ENCODE measurements around the gene TMEM132C. TPM values are rescaled to one million over a fixed set of nuclear protein-coding genes. Genes with fewer than 3 reads are reported as not detected.

The TMEM132C gene
- total and polyA plus RNA-seq, 2 experiments from 2014 or later = not detected

DNA sequence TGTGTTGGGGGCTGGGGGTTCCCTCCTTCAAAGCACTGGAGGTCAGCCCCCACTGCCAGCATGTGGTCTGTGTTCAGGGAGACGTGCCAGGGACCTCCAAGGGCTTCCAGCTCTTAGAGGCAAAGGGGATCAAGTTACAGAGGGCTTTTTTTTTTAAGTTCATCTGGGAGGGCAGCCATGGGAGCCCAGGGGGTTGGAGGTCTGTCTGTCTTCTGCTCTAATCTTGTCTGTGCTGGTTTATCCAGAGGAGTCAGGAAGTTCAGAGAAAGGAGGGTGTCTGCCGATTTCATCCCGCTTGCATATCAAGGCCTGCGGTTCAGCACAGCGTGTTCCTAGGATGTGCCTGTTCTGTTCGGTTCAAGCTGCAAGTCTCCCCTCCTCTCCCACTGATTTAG is 72.2 kb downstream of the TMEM132C start:
- Histone ChIP-seq H3K4me2 (no peak overlapping the region), H3K27ac (ENCODE audit: low read depth) (no peak overlapping the region), H3F3A (replicated peaks; ENCODE audit: low read depth) (no peaks in the 10 kb centered on the region), H2AFZ (no peak overlapping the region), H3K79me2 (replicated peaks; ENCODE audit: insufficient read depth) (no peaks in the 10 kb centered on the region), H3K36me3 (ENCODE audit: insufficient read depth) (no peaks in the 10 kb centered on the region; the same call in 1 of the 2 replicates), H3K4me1 (ENCODE audit: insufficient read depth) (no peaks in the 10 kb centered on the region), H3K9me2 (ENCODE audit: insufficient read depth) (no peaks in the 10 kb centered on the region), H3K4me3 (no peak overlapping the region), H3K27me3 (ENCODE audit: insufficient read depth) (no peaks in the 10 kb centered on the region), H4K20me1 (replicated peaks; ENCODE audit: insufficient read depth) (no peaks in the 10 kb centered on the region)
- Mint-ChIP-seq H3K4me3 (no peak overlapping the region), H3K27ac (no peak overlapping the region), H3K4me1 (no peaks in the 10 kb centered on the region), H3K36me3 (ENCODE audit: low read depth) (peaks cover 40% of the 10 kb centered on the region), H3K9me3 (peaks cover 7% of the 10 kb centered on the region), H3K27me3 (ENCODE audit: insufficient read depth, low read depth, poor library complexity) (no peaks in the 10 kb centered on the region)
- TF ChIP-seq ZNF114 (CRISPR knock-in tag; IDR thresholded peaks at IDR 0.05) (no peak), CREB1 (CRISPR knock-in tag; IDR thresholded peaks at IDR 0.05; ENCODE audit: low read depth) (no peak), EZH2 (IDR thresholded peaks at IDR 0.05; ENCODE audit: low read depth, unreplicated experiment) (no peak), POLR2AphosphoS5 (IDR thresholded peaks at IDR 0.05; ENCODE audit: low read depth) (no peak), NANOG (IDR thresholded peaks at IDR 0.05; ENCODE audit: borderline replicate concordance) (no peak), EZH2phosphoT487 (IDR thresholded peaks at IDR 0.05; ENCODE audit: unreplicated experiment) (no peak)
- TF ChIP-seq, protein P1, sequence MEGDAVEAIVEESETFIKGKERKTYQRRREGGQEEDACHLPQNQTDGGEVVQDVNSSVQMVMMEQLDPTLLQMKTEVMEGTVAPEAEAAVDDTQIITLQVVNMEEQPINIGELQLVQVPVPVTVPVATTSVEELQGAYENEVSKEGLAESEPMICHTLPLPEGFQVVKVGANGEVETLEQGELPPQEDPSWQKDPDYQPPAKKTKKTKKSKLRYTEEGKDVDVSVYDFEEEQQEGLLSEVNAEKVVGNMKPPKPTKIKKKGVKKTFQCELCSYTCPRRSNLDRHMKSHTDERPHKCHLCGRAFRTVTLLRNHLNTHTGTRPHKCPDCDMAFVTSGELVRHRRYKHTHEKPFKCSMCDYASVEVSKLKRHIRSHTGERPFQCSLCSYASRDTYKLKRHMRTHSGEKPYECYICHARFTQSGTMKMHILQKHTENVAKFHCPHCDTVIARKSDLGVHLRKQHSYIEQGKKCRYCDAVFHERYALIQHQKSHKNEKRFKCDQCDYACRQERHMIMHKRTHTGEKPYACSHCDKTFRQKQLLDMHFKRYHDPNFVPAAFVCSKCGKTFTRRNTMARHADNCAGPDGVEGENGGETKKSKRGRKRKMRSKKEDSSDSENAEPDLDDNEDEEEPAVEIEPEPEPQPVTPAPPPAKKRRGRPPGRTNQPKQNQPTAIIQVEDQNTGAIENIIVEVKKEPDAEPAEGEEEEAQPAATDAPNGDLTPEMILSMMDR (conservative IDR thresholded peaks at IDR 0.05; ENCODE audit: low read depth in 2 of 2) = no peak
- TF ChIP-seq, protein P2, sequence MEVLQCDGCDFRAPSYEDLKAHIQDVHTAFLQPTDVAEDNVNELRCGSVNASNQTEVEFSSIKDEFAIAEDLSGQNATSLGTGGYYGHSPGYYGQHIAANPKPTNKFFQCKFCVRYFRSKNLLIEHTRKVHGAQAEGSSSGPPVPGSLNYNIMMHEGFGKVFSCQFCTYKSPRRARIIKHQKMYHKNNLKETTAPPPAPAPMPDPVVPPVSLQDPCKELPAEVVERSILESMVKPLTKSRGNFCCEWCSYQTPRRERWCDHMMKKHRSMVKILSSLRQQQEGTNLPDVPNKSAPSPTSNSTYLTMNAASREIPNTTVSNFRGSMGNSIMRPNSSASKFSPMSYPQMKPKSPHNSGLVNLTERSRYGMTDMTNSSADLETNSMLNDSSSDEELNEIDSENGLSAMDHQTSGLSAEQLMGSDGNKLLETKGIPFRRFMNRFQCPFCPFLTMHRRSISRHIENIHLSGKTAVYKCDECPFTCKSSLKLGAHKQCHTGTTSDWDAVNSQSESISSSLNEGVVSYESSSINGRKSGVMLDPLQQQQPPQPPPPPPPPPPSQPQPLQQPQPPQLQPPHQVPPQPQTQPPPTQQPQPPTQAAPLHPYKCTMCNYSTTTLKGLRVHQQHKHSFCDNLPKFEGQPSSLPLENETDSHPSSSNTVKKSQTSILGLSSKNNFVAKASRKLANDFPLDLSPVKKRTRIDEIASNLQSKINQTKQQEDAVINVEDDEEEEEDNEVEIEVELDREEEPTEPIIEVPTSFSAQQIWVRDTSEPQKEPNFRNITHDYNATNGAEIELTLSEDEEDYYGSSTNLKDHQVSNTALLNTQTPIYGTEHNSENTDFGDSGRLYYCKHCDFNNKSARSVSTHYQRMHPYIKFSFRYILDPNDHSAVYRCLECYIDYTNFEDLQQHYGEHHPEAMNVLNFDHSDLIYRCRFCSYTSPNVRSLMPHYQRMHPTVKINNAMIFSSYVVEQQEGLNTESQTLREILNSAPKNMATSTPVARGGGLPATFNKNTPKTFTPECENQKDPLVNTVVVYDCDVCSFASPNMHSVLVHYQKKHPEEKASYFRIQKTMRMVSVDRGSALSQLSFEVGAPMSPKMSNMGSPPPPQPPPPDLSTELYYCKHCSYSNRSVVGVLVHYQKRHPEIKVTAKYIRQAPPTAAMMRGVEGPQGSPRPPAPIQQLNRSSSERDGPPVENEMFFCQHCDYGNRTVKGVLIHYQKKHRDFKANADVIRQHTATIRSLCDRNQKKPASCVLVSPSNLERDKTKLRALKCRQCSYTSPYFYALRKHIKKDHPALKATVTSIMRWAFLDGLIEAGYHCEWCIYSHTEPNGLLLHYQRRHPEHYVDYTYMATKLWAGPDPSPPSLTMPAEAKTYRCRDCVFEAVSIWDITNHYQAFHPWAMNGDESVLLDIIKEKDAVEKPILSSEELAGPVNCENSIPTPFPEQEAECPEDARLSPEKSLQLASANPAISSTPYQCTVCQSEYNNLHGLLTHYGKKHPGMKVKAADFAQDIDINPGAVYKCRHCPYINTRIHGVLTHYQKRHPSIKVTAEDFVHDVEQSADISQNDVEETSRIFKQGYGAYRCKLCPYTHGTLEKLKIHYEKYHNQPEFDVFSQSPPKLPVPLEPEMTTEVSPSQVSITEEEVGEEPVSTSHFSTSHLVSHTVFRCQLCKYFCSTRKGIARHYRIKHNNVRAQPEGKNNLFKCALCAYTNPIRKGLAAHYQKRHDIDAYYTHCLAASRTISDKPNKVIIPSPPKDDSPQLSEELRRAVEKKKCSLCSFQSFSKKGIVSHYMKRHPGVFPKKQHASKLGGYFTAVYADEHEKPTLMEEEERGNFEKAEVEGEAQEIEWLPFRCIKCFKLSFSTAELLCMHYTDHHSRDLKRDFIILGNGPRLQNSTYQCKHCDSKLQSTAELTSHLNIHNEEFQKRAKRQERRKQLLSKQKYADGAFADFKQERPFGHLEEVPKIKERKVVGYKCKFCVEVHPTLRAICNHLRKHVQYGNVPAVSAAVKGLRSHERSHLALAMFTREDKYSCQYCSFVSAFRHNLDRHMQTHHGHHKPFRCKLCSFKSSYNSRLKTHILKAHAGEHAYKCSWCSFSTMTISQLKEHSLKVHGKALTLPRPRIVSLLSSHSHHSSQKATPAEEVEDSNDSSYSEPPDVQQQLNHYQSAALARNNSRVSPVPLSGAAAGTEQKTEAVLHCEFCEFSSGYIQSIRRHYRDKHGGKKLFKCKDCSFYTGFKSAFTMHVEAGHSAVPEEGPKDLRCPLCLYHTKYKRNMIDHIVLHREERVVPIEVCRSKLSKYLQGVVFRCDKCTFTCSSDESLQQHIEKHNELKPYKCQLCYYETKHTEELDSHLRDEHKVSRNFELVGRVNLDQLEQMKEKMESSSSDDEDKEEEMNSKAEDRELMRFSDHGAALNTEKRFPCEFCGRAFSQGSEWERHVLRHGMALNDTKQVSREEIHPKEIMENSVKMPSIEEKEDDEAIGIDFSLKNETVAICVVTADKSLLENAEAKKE (CRISPR knock-in tag; IDR thresholded peaks at IDR 0.05) = no peak
- no peak for DNase-seq (ENCODE audit: low spot score)
- ATAC-seq = no peak

Measured in GM23338 (cell line).